Fibroblast of pulmonary artery (primary cell): Measurements from ENCODE around the gene AP5B1.
"Not testable (repeated sequence)": the region's sequence is repeated elsewhere in the genome, so short reads cannot be mapped to it uniquely, and the experiment has no call there.

Source experiments
- DNase-seq: peaks from one replicate; pipeline ENCODE4 v3.0.0-alpha.2; 2010; ENCODE audit warnings: low read depth
- H3K4me3 ChIP-seq: replicated peaks from 2 replicates; pipeline ENCODE4 v1.5.1; 2011; ENCODE audit warnings: low read depth, mild to moderate bottlenecking, control low read depth, low read length, moderate library complexity
- TF ChIP-seq, protein P1 (sequence below): IDR thresholded peaks from 2 replicates; pipeline ENCODE4 v1.5.1; 2011; ENCODE audit warnings: mild to moderate bottlenecking, control low read depth, low read length, inconsistent platforms; ENCODE audit errors: missing control alignments

The AP5B1 gene

DNA sequence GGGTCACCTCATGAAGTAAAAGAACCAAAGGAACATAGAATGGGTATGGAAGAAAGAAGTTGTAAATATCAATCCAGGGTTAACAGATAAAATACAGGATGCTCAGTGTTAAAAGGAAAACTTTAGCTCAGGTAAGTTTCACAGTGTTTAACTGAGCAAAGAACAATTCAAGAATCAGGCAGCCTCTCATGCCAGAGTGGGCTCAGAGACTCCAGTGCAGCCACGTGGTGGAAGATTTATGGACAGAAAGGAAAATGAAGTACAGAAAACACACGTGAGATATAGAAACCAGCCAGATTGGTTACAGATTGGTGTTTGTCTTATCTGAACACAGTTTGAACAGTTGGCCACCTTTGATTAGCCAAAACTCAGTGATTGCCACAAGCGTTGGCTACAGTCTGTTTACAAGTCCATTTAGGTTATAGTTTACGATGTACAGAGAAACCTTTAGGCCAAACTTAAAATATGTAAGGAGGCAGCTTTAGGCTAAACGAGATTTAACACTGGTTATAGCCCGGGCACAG is 9.1 kb downstream of the AP5B1 start:
- DNase-seq, result no peak
- no peak overlapping the region for H3K4me3 ChIP-seq
- TF ChIP-seq, protein P1, sequence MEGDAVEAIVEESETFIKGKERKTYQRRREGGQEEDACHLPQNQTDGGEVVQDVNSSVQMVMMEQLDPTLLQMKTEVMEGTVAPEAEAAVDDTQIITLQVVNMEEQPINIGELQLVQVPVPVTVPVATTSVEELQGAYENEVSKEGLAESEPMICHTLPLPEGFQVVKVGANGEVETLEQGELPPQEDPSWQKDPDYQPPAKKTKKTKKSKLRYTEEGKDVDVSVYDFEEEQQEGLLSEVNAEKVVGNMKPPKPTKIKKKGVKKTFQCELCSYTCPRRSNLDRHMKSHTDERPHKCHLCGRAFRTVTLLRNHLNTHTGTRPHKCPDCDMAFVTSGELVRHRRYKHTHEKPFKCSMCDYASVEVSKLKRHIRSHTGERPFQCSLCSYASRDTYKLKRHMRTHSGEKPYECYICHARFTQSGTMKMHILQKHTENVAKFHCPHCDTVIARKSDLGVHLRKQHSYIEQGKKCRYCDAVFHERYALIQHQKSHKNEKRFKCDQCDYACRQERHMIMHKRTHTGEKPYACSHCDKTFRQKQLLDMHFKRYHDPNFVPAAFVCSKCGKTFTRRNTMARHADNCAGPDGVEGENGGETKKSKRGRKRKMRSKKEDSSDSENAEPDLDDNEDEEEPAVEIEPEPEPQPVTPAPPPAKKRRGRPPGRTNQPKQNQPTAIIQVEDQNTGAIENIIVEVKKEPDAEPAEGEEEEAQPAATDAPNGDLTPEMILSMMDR, result no peak

DNA sequence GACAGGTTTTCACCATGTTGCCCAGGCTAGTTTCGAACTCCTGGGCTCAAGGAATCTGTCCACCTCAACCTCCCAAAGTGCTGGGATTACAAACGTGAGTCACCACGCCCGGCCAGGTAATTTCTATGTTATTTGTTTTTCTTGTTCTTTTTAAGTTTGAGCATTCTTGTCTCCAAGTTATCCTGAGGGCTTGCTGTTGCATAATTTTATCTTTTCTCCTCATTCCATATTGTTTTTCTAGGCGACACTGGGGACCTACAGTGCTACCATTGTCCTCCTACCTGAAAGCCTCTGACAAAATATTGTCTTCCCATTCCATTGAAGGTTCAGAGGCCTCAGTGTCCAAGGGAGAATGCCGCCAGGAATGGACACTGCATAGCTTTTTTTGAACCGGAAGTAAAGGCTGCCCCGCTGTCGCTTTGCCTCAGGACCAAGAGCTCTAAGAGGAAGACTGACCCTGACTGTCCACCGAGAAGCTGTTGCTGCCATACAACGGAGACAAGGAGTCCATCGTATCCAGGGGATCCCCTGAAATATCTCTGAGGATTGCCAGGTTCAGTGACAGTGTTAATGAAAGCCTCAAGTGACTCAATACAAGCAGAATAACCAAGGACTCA is 9.7 kb downstream of the AP5B1 start:
- DNase-seq, result no peak
- TF ChIP-seq, protein P1, result no peak

DNA sequence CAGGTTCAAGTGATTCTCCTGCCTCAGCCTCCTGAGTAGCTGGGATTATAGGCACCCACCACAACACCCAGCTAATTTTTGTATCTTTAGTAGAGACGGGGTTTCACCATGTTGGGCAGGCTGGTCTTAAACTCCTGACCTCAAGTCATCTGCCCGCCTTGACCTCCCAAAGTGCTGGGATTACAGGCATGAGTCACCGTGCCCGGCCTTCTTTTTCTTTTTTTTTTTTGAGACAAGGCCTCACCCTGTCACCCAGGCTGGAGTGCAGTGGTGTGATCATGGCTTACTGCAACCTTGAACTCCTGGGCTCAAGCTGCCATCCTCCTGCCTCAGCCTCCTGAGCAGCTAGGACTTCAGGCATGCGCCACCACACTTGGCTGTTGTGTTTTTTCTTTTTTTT is 13.0 kb downstream of the AP5B1 start:
- not testable (repeated sequence) for H3K4me3 ChIP-seq, DNase-seq

More for the DNA sequence above, 9.7 kb downstream of the AP5B1 start:
- H3K4me3 ChIP-seq, result no peak overlapping the region

DNA sequence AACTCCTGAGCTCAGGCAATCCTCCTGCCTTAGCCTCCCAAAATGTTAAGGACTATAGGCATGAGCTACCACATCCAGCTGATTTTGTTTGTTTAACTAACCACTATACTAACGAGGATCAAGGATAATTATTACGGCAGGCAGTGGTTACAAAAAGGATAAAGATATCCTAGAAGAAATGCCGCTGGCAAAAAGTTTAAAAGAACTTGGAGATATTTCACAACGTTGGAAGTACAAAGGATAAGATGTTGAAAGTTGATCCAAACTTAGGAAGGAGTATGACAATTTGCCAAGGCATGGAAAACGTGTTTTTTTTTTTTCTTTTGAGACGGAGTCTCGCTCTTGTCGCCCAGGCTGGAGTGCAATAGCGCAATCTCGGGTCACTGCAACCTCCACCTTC is 13.4 kb downstream of the AP5B1 start:
- TF ChIP-seq, protein P1, result no peak
- no peak overlapping the region for H3K4me3 ChIP-seq
- no peak for DNase-seq

DNA sequence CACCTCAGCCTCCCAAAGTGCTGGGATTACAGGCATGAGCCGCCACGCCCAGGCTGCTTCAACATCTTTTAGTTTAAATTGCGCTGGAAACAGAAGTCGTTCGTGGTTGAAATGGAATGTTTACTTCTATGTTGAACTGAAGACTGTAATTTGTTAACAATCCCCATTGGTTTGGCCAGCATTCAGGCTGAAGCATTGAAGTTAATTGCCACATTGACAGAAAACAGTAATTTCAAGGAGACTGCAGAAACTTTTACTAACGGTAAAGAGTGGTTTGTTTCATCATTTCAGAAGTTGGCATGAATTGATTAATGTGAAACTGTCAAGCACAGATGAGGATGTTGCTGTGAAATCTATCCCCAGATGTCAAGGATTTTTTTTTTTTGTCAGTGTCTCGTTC is 14.2 kb downstream of the AP5B1 start:
- H3K4me3 ChIP-seq, result no peak overlapping the region
- no peak for DNase-seq
- TF ChIP-seq, protein P1, result no peak

DNA sequence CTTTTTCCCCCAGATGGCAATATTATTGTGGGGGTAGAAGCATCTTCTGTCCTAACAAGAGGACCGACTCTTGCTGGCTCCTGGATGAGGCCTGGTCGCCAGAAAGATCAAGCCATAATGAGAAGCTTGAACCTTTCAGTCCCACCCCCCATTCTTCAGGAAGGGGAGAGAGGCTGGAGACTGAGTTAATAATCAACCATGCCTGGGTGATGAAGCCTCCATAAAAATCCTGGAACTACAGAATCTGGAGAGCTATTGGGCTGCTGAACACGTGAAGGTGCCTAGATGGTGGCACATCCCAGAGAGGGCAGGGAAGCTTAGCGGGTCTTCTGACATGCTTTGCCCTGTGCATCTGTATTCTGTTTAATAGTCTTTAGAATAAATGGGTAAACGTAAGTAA is 16.3 kb downstream of the AP5B1 start:
- H3K4me3 ChIP-seq, result no peak overlapping the region
- DNase-seq, result no peak
- TF ChIP-seq, protein P1, result no peak

DNA sequence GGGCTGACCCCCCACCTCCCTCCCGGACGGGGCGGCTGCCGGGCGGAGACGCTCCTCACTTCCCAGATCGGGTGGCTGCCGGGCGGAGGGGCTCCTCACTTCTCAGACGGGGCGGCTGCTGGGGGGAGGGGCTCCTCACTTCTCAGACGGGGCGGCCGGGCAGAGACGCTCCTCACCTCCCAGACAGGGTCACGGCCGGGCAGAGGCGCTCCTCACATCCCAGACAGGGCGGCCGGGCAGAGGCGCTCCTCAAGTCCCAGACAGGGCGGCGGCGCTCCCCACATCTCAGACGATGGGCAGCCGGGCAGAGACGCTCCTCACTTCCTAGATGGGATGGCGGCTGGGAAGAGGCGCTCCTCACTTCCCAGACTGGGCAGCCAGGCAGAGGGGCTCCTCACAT is 18.0 kb downstream of the AP5B1 start:
- not testable (repeated sequence) for H3K4me3 ChIP-seq, DNase-seq

DNA sequence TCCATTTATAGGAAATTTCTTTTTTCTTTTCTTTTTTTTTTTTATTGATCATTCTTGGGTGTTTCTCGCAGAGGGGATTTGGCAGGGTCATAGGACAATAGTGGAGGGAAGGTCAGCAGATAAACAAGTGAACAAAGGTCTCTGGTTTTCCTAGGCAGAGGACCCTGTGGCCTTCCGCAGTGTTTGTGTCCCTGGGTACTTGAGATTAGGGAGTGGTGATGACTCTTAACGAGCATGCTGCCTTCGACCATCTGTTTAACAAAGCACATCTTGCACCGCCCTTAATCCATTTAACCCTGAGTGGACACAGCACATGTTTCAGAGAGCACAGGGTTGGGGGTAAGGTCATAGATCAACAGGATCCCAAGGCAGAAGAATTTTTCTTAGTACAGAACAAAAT is 18.6 kb downstream of the AP5B1 start:
- DNase-seq, H3K4me3 ChIP-seq: not testable (repeated sequence)
